Uterus (tissue), 2 donors: ENCODE results near the gene LMOD1.

ENCODE experiments used
- POLR2A ChIP-seq, 2 donors: fragments of 450-650 bp; IDR thresholded peaks; one replicate each; pipeline ENCODE4 v1.6.1; 2016; ENCODE audit warnings: antibody characterized with exemption in 2 of 2, mild to moderate bottlenecking in 1 of 2, moderate library complexity in 1 of 2
- TF ChIP-seq, protein P1 (sequence below), 4 experiments: fragments of 200-600 bp in 2 of 4; fragments of 450-650 bp in 2 of 4; sonication (generic) in 2 of 4; IDR thresholded peaks; one replicate each; pipeline ENCODE4 v1.5.1; 2016 to 2019; ENCODE audit warnings: antibody characterized with exemption in 4 of 4, mild to moderate bottlenecking in 2 of 4, moderate library complexity in 1 of 4

DNA sequence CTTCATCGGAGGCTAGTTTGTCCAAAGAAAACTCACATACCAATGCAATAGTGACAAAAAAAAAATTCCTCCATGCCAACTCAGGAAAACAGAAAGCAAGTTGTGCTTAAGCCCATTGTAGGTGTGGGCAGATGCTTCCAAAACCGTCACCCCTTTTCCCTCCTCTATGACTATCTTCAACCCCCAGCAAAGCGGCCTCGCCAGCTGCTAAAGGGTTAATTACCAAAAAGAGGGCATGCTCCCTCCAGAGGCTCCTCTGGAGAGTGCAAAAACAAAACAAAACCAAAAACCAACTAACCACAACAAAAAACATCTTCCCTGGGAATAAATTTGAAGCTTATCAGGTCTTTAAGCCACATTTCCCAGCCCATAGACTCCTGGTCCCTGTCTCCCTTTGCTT, 1.2 kb downstream of the LMOD1 start:
- TF ChIP-seq, protein P1, sequence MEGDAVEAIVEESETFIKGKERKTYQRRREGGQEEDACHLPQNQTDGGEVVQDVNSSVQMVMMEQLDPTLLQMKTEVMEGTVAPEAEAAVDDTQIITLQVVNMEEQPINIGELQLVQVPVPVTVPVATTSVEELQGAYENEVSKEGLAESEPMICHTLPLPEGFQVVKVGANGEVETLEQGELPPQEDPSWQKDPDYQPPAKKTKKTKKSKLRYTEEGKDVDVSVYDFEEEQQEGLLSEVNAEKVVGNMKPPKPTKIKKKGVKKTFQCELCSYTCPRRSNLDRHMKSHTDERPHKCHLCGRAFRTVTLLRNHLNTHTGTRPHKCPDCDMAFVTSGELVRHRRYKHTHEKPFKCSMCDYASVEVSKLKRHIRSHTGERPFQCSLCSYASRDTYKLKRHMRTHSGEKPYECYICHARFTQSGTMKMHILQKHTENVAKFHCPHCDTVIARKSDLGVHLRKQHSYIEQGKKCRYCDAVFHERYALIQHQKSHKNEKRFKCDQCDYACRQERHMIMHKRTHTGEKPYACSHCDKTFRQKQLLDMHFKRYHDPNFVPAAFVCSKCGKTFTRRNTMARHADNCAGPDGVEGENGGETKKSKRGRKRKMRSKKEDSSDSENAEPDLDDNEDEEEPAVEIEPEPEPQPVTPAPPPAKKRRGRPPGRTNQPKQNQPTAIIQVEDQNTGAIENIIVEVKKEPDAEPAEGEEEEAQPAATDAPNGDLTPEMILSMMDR (IDR thresholded peaks at IDR 0.05): peak in 2 of 4 experiments; percentile 54 to 57
- TF ChIP-seq POLR2A (IDR thresholded peaks at IDR 0.05): no peak
